ENCODE measurements around the gene TNFRSF18. TPM values are rescaled to one million over a fixed set of nuclear protein-coding genes. Genes with fewer than 3 reads are reported as not detected.

Gene TNFRSF18
- total RNA-seq, result under 1 TPM in 1 of 2 donors, not detected in 1; 0.34 TPM

GRCh38 chr1:1206376-1206965 is at the start of gene TNFRSF18:
TNFRSF18 (minus strand) TSS chr1:1206592; CDS start chr1:1206571, 21 bp downstream.

GRCh38 chr1:1246577-1247340 is 40.4 kb upstream of the TNFRSF18 start, which contains the start of gene C1QTNF12:
C1QTNF12 (minus strand) TSS chr1:1246722; CDS start chr1:1246690, 32 bp downstream.

GRCh38 chr1:1232208-1232795 is 25.9 kb upstream of the TNFRSF18 start, which contains the start of gene B3GALT6:
B3GALT6 (plus strand) TSS chr1:1232237; CDS start chr1:1232279, 42 bp downstream.

GRCh38 chr1:1231400-1232207 is 25.2 kb upstream of the TNFRSF18 start, which contains the start of gene SDF4:
SDF4 (minus strand) TSS chr1:1232001; CDS start chr1:1228772, 3,229 bp downstream.

GRCh38 chr1:1213345-1214265 is 7.2 kb upstream of the TNFRSF18 start, which contains the start of gene TNFRSF4:
TNFRSF4 (minus strand) TSS chr1:1214153; CDS start chr1:1214127, 26 bp downstream.

GRCh38 chr1:1173793-1174415 is 32.5 kb downstream of the TNFRSF18 start, which contains the start of gene TTLL10:
TTLL10 (plus strand) TSS chr1:1173880; CDS start chr1:1179216, 5,336 bp downstream.

Small RNA genes lying within 50 kb of the gene (small RNA-seq; reads per million reads assigned to genes)
- 1.7 to 2.1 reads per million in 2 donors for gene MIR200A
- gene MIR200B, result 1.7 to 2.6 reads per million in 2 donors
- 0.23 to 0.77 reads per million in 2 donors for gene MIR429

Other genes with a start within 250 kb of the TNFRSF18 start
- 100 to 1,000 TPM in 1 of 2 donors, 10 to 100 TPM in 1; 71.9 to 120 TPM for gene NOC2L, start 247.3 kb downstream of the TNFRSF18 start, total RNA-seq
- 1 to 10 TPM; 5.7 to 8.3 TPM for gene KLHL17, start 246.0 kb downstream of the TNFRSF18 start, total RNA-seq
- under 1 TPM in 1 of 2 donors, not detected in 1; 0.67 TPM for gene PLEKHN1, start 240.1 kb downstream of the TNFRSF18 start, total RNA-seq
- not detected for gene PERM1, start 224.5 kb downstream of the TNFRSF18 start, total RNA-seq
- gene HES4, start 206.5 kb downstream of the TNFRSF18 start, total RNA-seq, result 10 to 100 TPM; 32.0 to 57.1 TPM
- 1,000 to 10,000 TPM; 2,813 to 2,877 TPM for gene ISG15, start 193.1 kb downstream of the TNFRSF18 start, total RNA-seq
- 100 to 1,000 TPM in 1 of 2 donors, 10 to 100 TPM in 1; 80.3 to 113 TPM for gene AGRN, start 186.5 kb downstream of the TNFRSF18 start, total RNA-seq
- not detected for gene RNF223, start 132.3 kb downstream of the TNFRSF18 start, total RNA-seq
- 10 to 100 TPM in 1 of 2 donors, 1 to 10 TPM in 1; 8.6 to 12.0 TPM for gene C1orf159, start 90.5 kb downstream of the TNFRSF18 start, total RNA-seq
- gene TTLL10, start 32.7 kb downstream of the TNFRSF18 start, total RNA-seq, result not detected
- gene TNFRSF4, start 7.6 kb upstream of the TNFRSF18 start, total RNA-seq, result not detected
- gene SDF4, start 25.4 kb upstream of the TNFRSF18 start, total RNA-seq, result 10 to 100 TPM; 79.5 to 88.9 TPM
- gene B3GALT6, start 25.6 kb upstream of the TNFRSF18 start, total RNA-seq, result 10 to 100 TPM; 19.0 to 26.5 TPM
- not detected for gene C1QTNF12, start 40.1 kb upstream of the TNFRSF18 start, total RNA-seq
- gene UBE2J2, start 67.3 kb upstream of the TNFRSF18 start, total RNA-seq, result 10 to 100 TPM; 28.9 to 32.6 TPM
- under 1 TPM; 0.67 to 0.69 TPM for gene SCNN1D, start 73.8 kb upstream of the TNFRSF18 start, total RNA-seq
- gene ACAP3, start 101.3 kb upstream of the TNFRSF18 start, total RNA-seq, result 10 to 100 TPM; 21.3 to 42.0 TPM
- gene PUSL1, start 102.0 kb upstream of the TNFRSF18 start, total RNA-seq, result 10 to 100 TPM; 15.8 to 23.6 TPM
- 100 to 1,000 TPM in 1 of 2 donors, 10 to 100 TPM in 1; 57.5 to 102 TPM for gene INTS11, start 118.1 kb upstream of the TNFRSF18 start, total RNA-seq
- 10 to 100 TPM; 20.0 to 23.0 TPM for gene CPTP, start 118.2 kb upstream of the TNFRSF18 start, total RNA-seq
- gene TAS1R3, start 124.7 kb upstream of the TNFRSF18 start, total RNA-seq, result under 1 TPM in 1 of 2 donors, not detected in 1; 0.33 TPM
- 10 to 100 TPM; 44.4 to 60.6 TPM for gene DVL1, start 142.8 kb upstream of the TNFRSF18 start, total RNA-seq
- gene MXRA8, start 152.0 kb upstream of the TNFRSF18 start, total RNA-seq, result under 1 TPM in 1 of 2 donors, not detected in 1; 0.33 TPM
- 100 to 1,000 TPM; 117 to 140 TPM for gene AURKAIP1, start 168.6 kb upstream of the TNFRSF18 start, total RNA-seq
- 10 to 100 TPM; 63.9 to 72.3 TPM for gene CCNL2, start 192.7 kb upstream of the TNFRSF18 start, total RNA-seq
- gene MRPL20, start 200.7 kb upstream of the TNFRSF18 start, total RNA-seq, result 100 to 1,000 TPM in 1 of 2 donors, 10 to 100 TPM in 1; 57.5 to 103 TPM
- gene ANKRD65, start 214.7 kb upstream of the TNFRSF18 start, total RNA-seq, result under 1 TPM in 1 of 2 donors, not detected in 1; under 0.01 TPM
- gene VWA1, start 229.1 kb upstream of the TNFRSF18 start, total RNA-seq, result 1 to 10 TPM; 2.4 to 4.3 TPM
- gene ATAD3C, start 243.1 kb upstream of the TNFRSF18 start, total RNA-seq, result not detected